HG02885 (cell line): ENCODE measurements around the gene SUSD1.

Experiments
- ATAC-seq: cut with Tn5 transposase; IDR thresholded peaks from one replicate; pipeline ENCODE4 v1.9.1; 2021; ENCODE audit warnings: mild to moderate bottlenecking; ENCODE audit not compliant: unreplicated experiment, poor library complexity

Gene SUSD1

DNA sequence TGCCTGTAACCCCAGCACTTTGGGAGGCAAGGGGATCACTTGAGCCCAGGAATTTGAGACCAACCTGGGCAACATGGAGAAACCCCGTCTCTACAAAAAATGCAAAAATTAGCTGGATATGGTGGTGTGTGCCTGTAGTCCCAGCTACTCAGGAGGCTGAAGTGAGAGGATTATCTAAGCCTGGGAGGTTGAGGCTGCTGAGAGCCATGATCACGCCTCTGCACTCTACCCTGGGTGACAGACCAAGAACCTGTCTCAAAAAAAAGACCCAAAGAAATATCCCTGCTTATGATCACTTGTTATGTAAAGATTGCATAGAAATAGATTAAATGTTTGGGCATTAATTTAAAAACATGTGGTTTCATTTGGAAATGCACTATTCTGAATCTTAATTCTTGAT lies 153.4 kb downstream of the SUSD1 start:
- ATAC-seq: no peak

DNA sequence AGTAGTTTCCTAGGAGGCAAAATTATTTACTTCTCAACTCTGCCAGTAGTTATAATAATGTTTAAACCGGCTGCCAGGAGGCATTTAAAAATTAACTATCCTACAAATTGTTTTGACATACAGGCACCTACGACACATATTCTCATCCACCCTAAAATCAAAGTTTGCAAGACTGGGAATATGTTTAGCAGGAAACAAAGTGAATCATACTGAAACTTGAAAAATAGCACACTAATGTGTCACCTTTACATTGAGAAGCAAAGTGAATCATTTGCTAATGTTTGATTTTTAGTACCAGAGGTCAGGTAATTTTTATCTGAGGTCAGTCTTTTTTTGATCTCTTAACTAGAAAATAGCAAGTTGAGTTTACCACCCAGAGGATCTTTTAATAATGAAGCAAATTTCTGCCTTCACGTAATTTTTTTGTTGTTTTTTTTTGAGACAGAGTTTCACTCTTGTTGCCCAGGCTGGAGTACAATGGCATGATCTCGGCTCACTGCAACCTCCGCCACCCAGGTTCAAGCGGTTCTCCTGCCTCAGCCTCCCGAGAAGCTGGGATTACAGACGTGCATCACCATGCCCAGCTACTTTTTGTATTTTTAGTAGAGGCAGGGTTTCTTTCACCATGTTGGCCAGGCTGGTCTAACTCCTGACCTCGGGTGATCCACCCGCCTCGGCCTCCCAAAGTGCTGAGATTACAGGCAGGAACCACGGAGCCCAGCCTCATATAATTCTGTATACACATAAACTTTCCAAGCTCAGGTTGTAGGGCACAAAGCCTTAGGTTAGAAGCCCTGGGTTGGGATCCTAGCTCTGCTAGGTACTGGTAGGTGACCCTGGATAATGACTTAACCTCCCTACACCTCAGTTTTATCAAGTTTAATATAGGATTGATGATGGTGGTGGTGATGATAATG lies 154.2 kb downstream of the SUSD1 start:
- ATAC-seq: no peak

DNA sequence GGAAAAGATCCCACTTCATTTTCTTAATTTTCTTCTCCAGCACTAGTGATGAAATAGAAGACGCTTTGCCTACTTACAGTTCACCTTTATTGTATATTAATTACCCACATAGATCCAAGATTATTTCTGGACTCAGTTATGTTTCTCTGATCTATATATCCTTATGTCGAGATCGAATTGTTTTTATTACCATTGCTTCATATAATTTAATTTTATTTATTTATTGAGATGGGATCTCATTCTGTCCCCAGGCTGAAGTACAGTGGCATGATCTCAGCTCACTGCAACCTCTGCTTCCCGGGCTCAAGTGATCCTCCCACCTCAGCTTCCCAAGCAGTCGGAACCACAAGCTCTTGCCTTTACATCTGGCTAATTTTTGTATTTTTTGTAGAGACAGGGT lies 157.2 kb downstream of the SUSD1 start:
- ATAC-seq: no peak

DNA sequence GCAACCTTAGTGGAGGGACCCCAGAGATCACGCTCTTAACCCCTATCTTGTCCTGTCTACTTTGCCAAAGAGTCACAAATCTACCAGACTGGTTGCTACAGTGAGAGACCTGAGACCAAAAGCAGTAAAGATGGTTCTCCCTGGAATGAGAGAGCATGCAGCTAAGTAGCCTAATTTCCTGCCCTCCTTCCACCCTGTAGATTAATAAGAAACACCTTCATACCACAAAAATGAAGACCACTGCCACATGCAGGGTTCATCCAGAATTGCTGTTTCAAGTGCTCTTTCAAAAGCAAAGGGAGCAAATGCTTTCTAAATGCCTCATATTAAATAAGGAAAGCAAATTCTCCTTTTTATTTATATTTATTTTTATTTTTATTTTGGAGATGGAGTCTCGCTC lies 159.4 kb downstream of the SUSD1 start:
- no peak for ATAC-seq

DNA sequence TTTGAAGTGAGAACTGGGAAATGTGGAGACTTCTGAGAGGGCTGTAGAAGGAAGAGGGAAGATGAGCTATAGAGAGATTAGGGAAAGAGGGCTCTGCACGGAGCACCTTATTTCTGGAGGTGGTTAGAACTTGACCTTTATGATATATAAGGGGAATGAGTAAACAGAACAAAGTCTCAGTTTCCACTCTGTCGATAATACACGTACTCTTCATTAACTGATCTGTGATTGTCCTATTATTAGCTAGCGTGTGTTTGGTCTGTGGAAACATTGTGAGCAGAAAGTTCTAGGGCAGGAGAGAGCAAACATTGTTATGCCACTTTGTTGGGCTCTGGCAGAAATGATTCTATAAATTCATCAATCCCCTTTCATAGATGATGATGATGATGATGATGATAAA lies 159.9 kb downstream of the SUSD1 start:
- ATAC-seq: no peak

DNA sequence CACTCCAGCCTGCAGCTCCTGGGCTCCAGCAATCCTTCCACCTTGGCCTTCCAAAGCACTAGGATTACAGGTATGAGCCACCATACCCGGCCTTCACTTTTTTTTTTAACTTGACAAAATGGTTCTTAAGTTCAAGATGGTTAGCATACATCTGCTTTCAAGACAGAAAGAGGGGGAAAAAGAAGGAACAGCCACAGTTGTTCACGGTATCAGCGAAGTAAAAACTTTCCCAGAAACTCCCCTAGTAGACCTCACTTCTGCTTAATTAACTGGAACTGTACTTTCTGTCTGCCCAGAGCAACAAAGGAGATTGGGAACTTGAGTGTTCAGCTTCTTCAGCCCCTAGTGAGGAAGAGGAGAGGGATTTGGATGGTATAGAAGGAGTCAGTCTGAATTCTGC lies 161.8 kb downstream of the SUSD1 start:
- ATAC-seq: no peak

DNA sequence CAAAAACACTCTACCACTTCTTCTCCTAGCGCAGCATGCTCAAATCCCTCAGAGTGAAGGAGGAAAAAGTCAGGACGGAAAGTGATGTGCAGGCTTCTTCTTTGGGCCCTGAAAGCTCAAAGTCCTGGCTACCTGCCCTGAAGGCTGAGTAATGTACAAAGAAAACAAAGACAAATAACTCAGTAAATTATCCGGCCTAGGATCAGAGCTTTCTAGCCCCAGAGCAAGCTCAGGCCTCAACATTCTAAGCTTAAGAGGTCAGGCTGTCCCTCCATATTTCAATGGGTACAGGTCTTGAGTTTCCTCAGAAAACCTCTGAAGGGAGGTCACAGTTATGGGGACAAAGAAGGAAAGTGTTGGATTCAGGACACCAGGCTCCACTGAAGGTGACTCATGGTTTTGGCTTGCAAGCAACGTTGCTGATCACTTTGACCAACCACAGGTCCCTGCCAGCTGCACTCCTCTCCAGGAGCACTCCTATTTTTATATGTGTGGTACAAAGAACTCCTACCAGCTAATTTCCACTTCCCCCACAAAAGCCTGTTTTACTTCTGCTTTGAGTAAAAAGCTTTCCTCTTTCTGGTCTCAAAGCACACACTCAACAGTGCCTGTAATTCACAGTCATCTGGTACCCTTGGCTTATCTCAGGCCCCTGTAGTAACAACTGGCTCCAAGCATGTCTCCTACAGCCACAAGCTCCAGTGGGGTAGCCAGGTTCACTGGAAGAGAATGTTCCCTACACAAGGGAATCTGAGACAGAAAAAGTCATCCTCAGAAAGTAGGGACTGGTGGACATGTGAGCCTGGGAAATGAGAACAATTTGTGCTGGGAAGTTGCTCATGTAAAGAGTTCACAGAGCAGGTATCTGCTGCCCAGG lies 162.8 kb downstream of the SUSD1 start:
- peak; percentile 87 for ATAC-seq

DNA sequence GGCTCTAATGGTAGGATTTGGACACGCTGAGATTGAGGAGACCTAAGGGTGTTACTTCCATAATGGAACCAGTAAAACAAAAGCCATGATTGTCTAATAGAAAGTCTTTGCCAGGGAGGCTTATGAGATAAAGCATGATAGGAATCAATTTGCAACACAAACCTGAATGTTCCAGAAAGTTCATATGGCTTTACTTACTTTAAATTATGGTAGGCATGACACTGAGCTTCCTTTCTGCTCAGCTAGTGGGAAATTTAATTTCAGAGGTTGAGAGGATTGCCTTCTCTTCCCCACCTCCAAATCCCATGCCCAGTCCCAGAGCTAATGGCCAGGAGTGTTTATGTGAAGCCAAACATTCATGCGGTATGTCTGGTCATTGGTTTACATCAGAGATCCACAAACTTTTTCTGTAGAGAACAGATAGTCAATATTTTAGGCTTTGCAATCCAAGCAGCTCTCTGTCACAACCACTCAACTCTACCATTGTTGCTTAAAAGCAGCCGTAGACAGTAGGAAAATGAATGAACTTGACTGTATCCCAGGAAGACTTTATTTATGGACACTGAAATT lies 164.0 kb downstream of the SUSD1 start:
- ATAC-seq: no peak

DNA sequence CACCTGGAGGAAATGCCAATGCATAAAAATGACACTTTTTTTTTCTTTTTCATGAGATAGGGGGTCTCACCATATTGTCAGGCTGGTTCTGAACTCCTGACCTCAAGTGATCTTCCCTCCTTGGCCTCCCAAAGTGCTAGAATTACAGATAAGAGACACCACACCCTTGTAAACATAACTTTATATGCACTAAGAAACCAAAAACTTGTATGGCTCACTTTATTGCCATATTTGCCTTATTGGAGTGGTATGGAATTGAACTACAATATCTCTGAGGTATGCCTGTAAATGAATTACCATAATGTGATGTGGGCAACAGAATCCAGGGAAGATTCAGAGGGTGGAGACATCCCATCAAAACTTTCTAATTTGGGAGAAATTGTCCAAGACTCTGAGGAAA lies 164.6 kb downstream of the SUSD1 start:
- no peak for ATAC-seq

DNA sequence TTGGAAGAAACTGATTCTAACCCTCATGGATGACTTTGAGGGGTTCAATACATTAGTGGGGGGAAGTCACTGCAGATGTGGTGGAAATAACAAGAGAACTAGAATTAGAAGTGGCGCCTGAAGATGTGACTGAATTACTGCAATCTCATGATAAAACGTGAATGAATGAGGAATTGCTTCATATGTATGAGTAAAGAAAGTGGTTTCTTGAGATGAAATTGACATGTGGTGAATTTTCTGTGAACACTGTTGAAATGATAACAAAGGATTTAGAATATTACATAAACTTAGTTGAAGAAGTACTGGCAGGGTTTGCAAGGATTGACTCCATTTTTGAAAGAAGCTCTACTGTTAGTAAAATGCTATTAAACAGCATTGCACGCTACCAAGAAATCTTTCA lies 165.4 kb downstream of the SUSD1 start:
- ATAC-seq: no peak

DNA sequence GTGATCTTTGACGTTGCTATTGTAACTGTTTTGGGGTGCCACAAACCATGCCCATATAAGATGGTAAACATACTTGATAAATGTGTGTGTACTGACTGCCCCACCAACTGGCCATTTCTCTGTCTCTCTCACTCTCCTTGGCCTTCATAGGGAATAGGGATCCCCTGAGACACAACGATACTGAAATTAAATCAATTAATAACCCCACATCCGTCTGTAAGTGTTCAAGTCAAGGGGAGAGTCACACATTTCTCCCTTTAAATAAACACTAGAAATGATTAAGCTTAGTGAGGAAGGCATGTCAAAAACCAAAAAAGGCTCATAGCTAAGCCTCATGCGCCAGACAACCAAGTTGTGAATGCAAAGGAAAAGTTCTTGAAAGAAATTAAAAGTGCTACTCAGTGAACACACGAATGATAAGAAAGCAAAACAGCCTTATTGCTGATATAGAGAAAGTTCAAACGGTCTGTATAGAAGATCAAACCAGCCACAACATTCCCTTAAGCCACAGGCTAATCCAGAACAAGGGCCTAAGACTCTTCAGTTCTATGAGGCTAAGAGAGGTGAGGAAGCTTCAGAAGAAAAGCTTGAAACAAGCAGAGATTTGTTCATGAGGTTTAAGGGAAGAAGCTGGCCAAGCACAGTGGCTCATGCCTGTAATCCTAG lies 167.4 kb downstream of the SUSD1 start:
- ATAC-seq: no peak

DNA sequence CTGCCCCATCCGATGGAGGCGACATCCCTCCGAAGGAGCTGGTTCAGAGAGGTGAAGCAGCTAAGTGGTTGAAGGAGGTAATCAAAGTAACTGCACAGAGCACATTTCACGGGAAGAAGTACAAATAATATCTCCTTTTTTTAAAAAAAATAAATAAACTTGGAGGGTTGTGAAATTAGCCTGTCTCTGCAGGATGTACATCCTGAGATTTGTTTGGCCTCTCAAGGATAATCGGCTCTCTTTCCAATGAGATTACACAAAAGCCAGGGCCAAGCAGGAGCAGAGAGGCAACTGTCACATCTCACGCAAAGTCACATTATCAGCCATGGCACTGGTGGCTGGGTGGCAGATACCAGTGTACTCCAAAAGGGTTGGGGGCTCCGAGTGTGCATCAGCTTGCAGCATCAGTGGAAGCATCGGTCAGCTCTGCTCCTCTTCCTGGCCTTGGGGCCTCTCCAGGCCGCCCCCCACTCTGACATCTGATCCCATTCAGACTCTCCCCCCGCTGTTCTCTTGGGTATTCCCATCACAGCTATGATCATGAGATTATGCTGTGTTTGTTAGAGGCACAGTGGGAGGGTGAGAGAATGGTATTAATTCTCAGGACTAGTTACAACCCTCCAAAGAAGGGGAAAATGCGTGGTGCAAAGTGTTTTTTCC lies 168.6 kb downstream of the SUSD1 start:
- no peak for ATAC-seq

DNA sequence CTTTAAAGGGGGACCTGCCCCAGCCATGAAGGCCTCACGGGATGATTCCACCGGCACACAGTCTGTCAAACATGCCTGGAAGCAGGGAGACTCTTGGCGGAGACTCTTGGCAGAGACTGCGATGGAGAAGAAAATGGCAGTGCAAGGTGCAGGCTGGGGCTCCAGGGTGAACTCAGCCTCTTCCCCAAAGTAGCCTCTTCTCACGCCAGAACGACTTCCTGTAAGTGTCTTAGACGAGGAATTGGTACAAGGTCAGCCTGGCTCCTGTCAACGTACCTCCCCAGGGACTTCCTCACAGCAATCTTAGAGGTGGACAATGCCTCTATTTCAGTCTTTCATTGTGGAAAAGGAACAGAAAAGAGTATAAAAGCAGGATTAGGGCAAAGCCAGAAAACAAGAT lies 169.2 kb downstream of the SUSD1 start:
- ATAC-seq: no peak

DNA sequence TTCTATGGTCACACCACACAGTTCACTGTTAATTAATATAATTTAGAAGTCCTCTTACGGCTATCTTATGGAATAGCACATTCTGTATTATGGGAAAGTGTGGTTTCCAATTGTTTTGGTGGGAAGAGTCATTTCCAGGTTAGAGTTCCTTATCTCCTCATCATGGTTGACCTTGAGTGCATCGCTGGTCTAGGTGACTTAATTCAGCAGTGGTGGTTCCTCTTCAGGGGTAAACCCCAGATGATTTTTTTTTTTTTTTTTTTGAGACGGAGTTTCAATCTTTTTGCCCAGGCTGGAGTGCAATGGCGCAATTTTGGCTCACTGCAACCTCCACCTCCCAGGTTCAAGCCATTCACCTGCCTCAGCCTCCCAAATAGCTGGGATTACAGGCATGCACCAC lies 171.6 kb downstream of the SUSD1 start:
- ATAC-seq: no peak

DNA sequence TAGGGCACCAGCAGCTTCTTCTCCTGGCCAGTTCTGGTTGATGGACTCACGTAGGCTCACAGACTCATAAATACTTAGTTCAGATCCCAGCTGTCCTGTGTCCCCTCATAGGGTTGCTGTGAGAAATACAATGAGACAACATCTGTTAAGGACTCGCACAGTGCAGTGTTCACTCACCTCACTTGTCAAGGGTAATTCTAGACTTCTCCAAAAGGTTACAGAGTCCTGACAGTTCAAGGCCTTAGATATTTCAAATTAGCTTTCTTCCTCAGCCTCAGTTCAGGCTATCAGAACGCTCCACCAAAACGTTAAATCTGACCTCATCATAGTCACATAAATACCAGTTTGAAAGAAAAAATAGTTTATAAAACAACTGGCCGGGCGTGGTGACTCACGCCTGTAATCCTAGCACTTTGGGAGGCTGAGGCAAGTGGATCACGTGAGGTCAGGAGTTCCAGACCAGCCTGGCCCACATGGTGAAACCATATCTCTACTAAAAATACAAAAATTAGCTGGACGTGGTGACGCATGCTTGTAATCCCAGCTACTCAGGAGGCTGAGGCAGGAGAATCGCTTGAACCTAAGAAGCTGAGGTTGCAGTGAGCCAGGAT lies 172.1 kb downstream of the SUSD1 start:
- no peak for ATAC-seq

DNA sequence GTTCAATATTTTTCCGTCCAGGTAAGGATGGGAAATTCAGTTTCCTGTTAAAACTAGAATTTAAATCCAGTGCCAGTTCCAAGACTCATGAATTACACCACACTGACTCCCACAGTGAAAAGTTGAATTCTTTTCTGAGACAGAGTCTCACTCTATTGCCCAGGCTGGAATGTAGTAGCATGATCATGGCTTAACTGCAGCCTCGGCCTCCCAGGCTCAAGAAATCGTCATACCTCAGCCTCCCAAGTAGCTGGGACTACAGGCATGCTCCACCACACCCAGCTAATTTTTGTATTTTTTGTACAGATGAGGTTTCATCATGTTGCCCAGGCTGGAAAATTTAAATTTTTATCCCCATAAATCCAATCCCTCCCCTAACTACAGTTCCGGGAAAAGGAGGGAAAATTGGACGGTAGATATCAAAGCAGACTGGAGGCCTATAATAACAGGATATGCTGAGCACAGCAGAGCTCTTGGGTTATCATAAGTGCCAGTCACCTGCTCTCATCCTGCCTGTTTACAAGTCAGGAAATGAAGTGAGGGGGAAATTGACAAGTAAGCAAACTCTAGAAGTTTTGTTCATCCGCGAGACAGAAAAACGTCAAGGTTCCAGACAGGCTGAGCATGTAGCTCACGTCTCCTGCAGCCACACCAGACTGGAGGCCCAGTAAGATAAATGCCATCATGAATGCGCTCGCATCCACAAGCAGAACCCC lies 172.8 kb downstream of the SUSD1 start:
- ATAC-seq: no peak

DNA sequence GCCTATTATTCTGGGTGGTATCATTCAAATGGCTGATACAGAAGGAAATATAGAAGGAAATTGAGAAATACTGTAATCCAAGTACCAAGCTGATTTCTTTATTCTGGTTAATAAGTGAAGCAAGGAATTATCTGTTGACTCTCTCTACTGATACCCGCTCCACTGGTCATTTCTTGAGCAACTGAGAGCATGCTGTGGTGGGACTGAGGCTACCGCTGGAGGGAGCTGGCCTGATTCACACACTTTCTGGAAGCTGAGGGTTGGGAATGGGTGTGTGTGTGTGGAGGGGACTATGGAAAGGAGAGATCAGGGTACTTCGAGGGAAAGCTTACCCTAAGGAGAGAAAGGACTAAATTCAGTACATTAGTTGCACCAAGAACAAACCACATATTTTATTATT lies 174.4 kb downstream of the SUSD1 start:
- no peak for ATAC-seq

DNA sequence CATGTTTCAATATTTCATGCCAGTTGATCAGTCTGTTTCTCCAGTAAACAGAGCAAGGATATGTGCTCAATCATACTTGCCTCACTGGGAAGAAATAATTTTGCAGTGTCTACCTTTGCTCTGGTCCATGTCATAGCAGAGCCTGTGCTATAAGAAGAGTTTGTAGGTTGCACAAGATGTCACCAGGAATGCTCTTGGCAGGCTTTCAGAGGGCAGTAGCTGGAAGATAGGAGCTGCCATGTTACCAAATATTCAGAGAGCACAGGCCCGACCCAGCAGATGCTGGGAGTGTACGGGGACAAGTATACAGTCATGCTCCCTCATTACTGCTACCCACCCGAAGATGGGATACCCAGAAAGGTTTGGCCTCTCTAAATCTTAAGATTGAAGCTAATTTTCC lies 175.8 kb downstream of the SUSD1 start:
- ATAC-seq: no peak

DNA sequence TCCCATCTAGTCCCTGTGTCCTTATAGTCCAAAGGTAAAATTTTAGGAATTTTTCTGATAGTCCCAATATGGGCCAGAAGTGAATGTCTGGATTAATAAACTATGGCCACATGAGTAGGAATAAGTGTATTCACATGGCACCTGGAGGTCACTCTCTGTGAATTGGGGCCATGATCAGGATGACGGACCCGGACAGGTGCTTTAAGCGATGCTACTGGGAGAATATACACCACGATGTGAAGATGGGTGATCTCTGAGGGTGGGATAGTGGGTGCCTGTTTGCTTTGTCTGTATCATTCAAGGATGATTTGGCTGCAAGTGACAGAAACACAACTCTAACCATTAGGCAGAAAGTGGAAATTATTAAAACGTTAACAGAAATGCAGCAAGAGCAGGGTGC lies 177.3 kb downstream of the SUSD1 start:
- ATAC-seq: no peak
